Calu3 (cell line): ENCODE results near the gene UQCC2. TPM values are rescaled to one million over a fixed set of nuclear protein-coding genes. Genes with fewer than 3 reads are reported as not detected.

Experiments
- BruUV-seq: library from RNA; stranded (reverse); fragments of 400-500 nt; replicated peaks from 2 replicates; lab custom pipeline; 2021; lab: Mats Ljungman, UMichigan
- CTCF ChIA-PET: fragments of 300-600 bp; sonication (Branson Sonifier 250); formaldehyde crosslinking; loops from one replicate; lab custom pipeline; 2022; ENCODE audit warnings: antibody characterized with exemption; lab: Charles Lee
- DNase-seq: peaks from one replicate; pipeline ENCODE4 v3.0.0; 2022
- H3K27ac Mint-ChIP-seq: one replicate; pipeline ENCODE4 v1.8.0; 2022; ENCODE audit warnings: mixed read lengths; ENCODE audit not compliant: unreplicated experiment
- H3K27me3 Mint-ChIP-seq: one replicate; pipeline ENCODE4 v1.8.0; 2022; ENCODE audit warnings: mixed read lengths; ENCODE audit not compliant: unreplicated experiment
- H3K36me3 Mint-ChIP-seq: one replicate; pipeline ENCODE4 v1.8.0; 2022; ENCODE audit warnings: mild to moderate bottlenecking, moderate library complexity, mixed read lengths; ENCODE audit not compliant: insufficient read depth, unreplicated experiment
- H3K4me1 Mint-ChIP-seq: one replicate; pipeline ENCODE4 v1.8.0; 2022; ENCODE audit warnings: mild to moderate bottlenecking, low read depth, mixed read lengths; ENCODE audit not compliant: unreplicated experiment
- H3K4me3 Mint-ChIP-seq: one replicate; pipeline ENCODE4 v1.8.0; 2022; ENCODE audit warnings: mild to moderate bottlenecking, low read depth, moderate library complexity, mixed read lengths; ENCODE audit not compliant: unreplicated experiment
- H3K9me3 Mint-ChIP-seq: one replicate; pipeline ENCODE4 v1.8.0; 2022; ENCODE audit warnings: low read depth, mixed read lengths; ENCODE audit not compliant: unreplicated experiment
- intact Hi-C: fragments of 100-400 bp; cut with micrococcal nuclease; formaldehyde crosslinking; loops from one replicate; pipeline ENCODE4 v1.10.0; 2022; ENCODE audit not compliant: unreplicated experiment
- total RNA-seq: library from RNA; stranded (reverse); gene quantifications from 2 replicates; pipeline ENCODE4 v1.2.3, GENCODE V29; 2022
- TF ChIP-seq, protein P1 (sequence below): fragments of 200-600 bp; IDR thresholded peaks from one replicate; pipeline ENCODE4 v1.8.0; 2022; ENCODE audit warnings: antibody characterized with exemption; ENCODE audit not compliant: unreplicated experiment

The UQCC2 gene
- total RNA-seq, 1 experiment from 2014 or later = 142 TPM

GRCh38 chr6:33718713-33719112 is 7.2 kb upstream of the UQCC2 start:
- Mint-ChIP-seq H3K27ac (no peak overlapping the region), H3K4me3 (no peak overlapping the region), H3K36me3 (peaks cover 7% of the 10 kb centered on the region), H3K4me1 (peaks cover 47% of the 10 kb centered on the region), H3K9me3 (no peaks in the 10 kb centered on the region), H3K27me3 (peaks cover 18% of the 10 kb centered on the region)
- intact Hi-C loops = loop anchor here (5.0 to 10.0 kb wide), 2 partner anchors 426 to 519 kb away; partner anchors contain the start of genes GRM4 and HMGA1
- no peak for DNase-seq
- BruUV-seq = no TSS peak
- CTCF ChIA-PET = interaction anchor here (2.3 kb wide), 1 partner anchor 43 kb away, joined by 8 read pairs; no protein-coding TSS in a partner anchor
- TF ChIP-seq, protein P1, sequence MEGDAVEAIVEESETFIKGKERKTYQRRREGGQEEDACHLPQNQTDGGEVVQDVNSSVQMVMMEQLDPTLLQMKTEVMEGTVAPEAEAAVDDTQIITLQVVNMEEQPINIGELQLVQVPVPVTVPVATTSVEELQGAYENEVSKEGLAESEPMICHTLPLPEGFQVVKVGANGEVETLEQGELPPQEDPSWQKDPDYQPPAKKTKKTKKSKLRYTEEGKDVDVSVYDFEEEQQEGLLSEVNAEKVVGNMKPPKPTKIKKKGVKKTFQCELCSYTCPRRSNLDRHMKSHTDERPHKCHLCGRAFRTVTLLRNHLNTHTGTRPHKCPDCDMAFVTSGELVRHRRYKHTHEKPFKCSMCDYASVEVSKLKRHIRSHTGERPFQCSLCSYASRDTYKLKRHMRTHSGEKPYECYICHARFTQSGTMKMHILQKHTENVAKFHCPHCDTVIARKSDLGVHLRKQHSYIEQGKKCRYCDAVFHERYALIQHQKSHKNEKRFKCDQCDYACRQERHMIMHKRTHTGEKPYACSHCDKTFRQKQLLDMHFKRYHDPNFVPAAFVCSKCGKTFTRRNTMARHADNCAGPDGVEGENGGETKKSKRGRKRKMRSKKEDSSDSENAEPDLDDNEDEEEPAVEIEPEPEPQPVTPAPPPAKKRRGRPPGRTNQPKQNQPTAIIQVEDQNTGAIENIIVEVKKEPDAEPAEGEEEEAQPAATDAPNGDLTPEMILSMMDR = no peak

DNA sequence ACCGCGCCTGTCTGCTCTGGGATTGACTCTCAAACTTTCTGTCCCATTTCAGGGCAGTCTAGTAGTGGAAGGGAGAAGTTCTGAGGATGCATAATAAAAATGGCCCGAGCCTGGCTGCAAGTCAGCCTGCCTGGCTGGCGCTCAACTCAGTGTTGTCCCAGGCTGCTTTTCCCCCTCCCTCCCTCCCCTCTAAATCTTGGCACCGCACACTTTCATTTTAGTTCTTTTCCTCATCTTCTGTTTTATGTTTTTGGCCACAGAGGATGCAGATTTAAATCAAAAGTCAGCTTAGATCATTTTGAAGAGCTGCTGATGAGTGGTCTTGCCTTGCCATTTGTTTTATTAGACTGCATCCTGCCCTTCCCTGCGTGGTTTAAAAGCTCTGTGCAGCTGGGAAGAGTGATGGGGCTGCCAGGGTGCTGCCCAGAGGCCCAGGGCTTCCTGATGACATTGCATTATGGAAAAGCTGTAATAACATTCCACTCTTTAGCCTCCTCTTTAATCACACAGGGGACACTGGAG is 6.5 kb upstream of the UQCC2 start:
- H3K9me3 Mint-ChIP-seq = no peaks in the 10 kb centered on the region
- no peak overlapping the region for H3K4me3 Mint-ChIP-seq
- H3K4me1 Mint-ChIP-seq = peaks cover 47% of the 10 kb centered on the region
- peaks cover 7% of the 10 kb centered on the region for H3K36me3 Mint-ChIP-seq
- no peak overlapping the region for H3K27ac Mint-ChIP-seq
- H3K27me3 Mint-ChIP-seq = peaks cover 11% of the 10 kb centered on the region
- TF ChIP-seq, protein P1 = no peak
- CTCF ChIA-PET = interaction anchor here (0.6 to 2.3 kb wide), 2 partner anchors 44 to 57 kb away, joined by 4 to 8 read pairs; no protein-coding TSS in a partner anchor
- intact Hi-C loops = loop anchor here (5.0 to 10.0 kb wide), 2 partner anchors 427 to 519 kb away; partner anchors contain the start of genes GRM4 and HMGA1
- no TSS peak for BruUV-seq
- DNase-seq = no peak

DNA sequence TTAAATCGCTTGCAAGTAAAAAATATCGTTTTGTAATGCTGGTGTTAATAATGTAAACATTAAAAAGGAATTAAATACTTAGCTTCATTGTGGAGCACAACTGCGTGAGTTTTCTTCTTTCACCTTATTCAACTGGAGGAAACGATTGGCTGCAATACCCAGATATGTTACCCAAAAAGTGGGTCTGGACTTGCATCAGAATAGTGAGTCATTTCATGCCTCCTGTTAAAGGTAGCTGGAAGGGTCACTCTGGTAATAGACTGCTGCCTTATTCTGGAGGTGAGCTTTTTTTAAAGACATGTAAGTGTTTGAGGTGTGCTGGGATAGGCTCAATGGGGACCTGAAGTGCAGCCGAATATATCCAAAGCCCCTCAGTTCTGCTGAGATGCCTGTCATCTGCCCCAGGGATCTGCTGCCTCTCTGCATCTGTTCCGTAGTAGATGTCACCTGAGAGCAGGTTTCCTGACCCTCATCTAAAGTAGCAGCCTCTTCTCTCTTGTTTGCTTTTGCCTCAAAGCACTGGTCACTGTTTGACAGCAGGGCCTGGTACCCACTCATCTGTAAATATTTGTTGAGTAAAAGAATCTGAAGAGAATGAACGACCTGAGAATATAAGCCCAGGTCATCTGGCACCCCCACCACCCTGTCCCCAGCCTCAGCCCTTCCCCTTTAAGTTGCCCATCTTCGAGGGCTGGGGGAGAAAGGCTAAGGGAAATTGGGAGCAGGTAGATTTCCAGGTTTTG is 5.6 kb upstream of the UQCC2 start:
- no peak for DNase-seq
- Mint-ChIP-seq H3K27me3 (peaks cover 1% of the 10 kb centered on the region), H3K4me3 (peak overlapping the region; percentile 24), H3K9me3 (no peaks in the 10 kb centered on the region), H3K36me3 (peaks cover 9% of the 10 kb centered on the region), H3K27ac (peak overlapping the region; percentile 85), H3K4me1 (peaks cover 50% of the 10 kb centered on the region)
- TF ChIP-seq, protein P1 = no peak
- CTCF ChIA-PET = interaction anchor here (0.5 to 3.6 kb wide), 9 partner anchors 15 to 312 kb away, joined by 3 to 17 read pairs (median 5); partner anchors contain the start of gene BAK1
- intact Hi-C loops = loop anchor here (1.0 to 10.0 kb wide), 3 partner anchors 27 to 520 kb away; partner anchors contain the start of genes GRM4 and HMGA1
- BruUV-seq = no TSS peak

DNA sequence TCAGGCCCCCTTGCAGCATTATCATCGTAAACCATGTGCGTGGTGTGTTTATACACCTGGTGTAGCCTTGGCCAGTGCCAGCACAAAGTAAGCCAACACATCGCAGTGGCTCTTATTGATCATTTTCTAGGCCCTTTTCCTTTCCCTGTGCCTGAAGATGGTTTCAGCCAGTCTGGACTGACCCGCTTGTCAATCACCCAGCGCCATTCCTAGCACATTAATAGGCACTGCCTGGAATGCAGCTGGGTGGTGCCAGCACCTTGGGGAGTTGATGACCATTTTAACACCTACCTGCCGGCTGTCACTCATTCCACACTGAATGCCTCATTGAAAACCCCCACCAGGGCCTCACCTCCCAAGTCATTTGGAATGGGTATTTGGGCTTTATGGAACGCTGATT is 4.9 kb upstream of the UQCC2 start:
- Mint-ChIP-seq H3K27me3 (no peaks in the 10 kb centered on the region), H3K4me1 (peaks cover 56% of the 10 kb centered on the region), H3K27ac (peak overlapping the region; percentile 85), H3K9me3 (no peaks in the 10 kb centered on the region), H3K4me3 (peak overlapping the region; percentile 24), H3K36me3 (peaks cover 16% of the 10 kb centered on the region)
- peak; percentile 92 for DNase-seq
- intact Hi-C loops = loop anchor here (1.0 to 10.0 kb wide), 3 partner anchors 28 to 521 kb away; partner anchors contain the start of genes GRM4 and HMGA1
- CTCF ChIA-PET = interaction anchor here (0.5 to 3.6 kb wide), 8 partner anchors 15 to 313 kb away, joined by 3 to 17 read pairs (median 6); partner anchors contain the start of gene BAK1
- TSS peak; percentile 80 for BruUV-seq
- TF ChIP-seq, protein P1 = no peak
